DND-41 (cell line): ENCODE measurements around the gene PKD1L1.

Source experiments
- CTCF ChIP-seq: IDR thresholded peaks from 2 replicates; pipeline ENCODE4 v1.5.1; 2012; ENCODE audit warnings: borderline replicate concordance, low read length, moderate library complexity, mild to moderate bottlenecking; ENCODE audit not compliant: poor library complexity, severe bottlenecking; ENCODE audit errors: extremely low read depth
- EZH2 ChIP-seq: IDR thresholded peaks from 3 replicates; pipeline ENCODE4 v1.6.1; 2012; ENCODE audit warnings: borderline replicate concordance, low read depth, mild to moderate bottlenecking, moderate library complexity, low read length, inconsistent platforms; ENCODE audit not compliant: severe bottlenecking

GRCh38 chr7:47893721-47894365 is 54.4 kb downstream of the PKD1L1 start:
- TF ChIP-seq CTCF (no peak), EZH2 (no peak)
